Measurements from ENCODE around the gene CRABP2. TPM values are rescaled to one million over a fixed set of nuclear protein-coding genes. Genes with fewer than 3 reads are reported as not detected.
A peak's percentile ranks its signal among the peaks of the same experiment; 100 is the strongest.

CRABP2 gene
- polyA plus RNA-seq, 2 of the 4 experiments (the other 2 are of a cell fraction), result 1.7 to 15.6 TPM

DNA sequence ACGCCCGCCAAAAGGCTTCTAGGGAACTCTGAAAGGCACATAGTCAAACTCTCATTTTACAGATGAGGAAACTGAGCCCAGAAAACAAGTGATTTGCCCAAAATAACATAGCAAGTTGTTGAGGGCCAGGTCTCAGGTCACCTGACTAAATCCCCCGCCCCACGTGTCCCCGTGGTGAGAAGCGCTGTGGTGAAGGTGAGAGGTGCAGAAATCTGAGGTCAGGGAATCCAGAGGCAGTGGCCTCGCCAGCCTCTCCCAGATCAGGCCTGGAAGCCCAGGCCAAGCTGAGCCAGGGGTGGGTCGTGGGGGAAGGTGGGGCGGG is 41.0 kb upstream of the CRABP2 start:
- DNase-seq (ENCODE audit: low read depth in 1 of 2, low spot score in 1 of 2) (no peak), ATAC-seq (no peak), FAIRE-seq (no peak)
- 48% methylated on average over 6 of the region's 9 CpGs for WGBS (ENCODE audit: missing lambda C conversion rate)
- H3K4me1 ChIP-seq, result peaks cover 52% of the 10 kb centered on the region
- H3K9me3 ChIP-seq, result no peaks in the 10 kb centered on the region
- POLR2A ChIA-PET, result interaction anchor here (1.0 to 3.1 kb wide), 3 partner anchors 18 to 21 kb away, joined by 7 to 21 read pairs (median 7); partner anchors contain the start of genes ISG20L2, METTL25B and PRCC
- H3K4me3 ChIP-seq, result peak overlapping the region; percentile 92
- H3K4me2 ChIP-seq, result peak overlapping the region; percentile 92
- H3K27ac ChIP-seq, result peak overlapping the region; percentile 99 to 100
- TF ChIP-seq USF2 (IDR thresholded peaks at IDR 0.05), result peak; percentile 92
- TF ChIP-seq EP300 (IDR thresholded peaks at IDR 0.05), result no peak
- CTCF ChIA-PET, result interaction anchor here (0.6 to 10.5 kb wide), 4 partner anchors 12 to 87 kb away, joined by 3 to 130 read pairs (median 6); partner anchors contain the start of genes ISG20L2 and METTL25B

DNA sequence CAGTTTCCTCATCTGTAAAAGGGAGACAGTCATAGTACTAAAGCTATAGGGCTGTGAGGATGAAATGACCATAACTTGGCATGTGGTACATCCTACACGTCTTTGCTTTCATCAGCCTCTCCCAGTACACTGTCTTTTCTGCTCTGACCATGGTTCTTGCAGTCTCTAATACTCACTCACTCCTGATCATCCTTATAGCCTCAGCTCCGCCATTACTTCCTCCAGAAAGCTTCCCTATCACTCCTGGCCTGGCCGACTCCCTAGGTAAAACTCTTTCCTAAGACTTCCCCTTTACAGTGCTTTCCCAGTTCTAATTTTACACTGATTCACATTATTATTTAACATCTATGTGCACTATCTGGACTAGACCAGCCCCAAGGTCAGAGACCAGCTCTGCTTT is 40.5 kb upstream of the CRABP2 start:
- H3K4me2 ChIP-seq, result peak overlapping the region; percentile 92
- no peak for FAIRE-seq
- TF ChIP-seq JUN (IDR thresholded peaks at IDR 0.05) (no peak), ZSCAN20 (CRISPR knock-in tag; IDR thresholded peaks at IDR 0.05) (no peak), USF2 (IDR thresholded peaks at IDR 0.05) (no peak), ZNF302 (CRISPR knock-in tag; IDR thresholded peaks at IDR 0.05) (no peak), CHD4 (IDR thresholded peaks at IDR 0.05; ENCODE audit: borderline replicate concordance) (no peak), NR3C1 (IDR thresholded peaks at IDR 0.05) (no peak), CBX8 (IDR thresholded peaks at IDR 0.05) (no peak), HOXB5 (CRISPR knock-in tag; IDR thresholded peaks at IDR 0.05) (no peak), MYC (IDR thresholded peaks at IDR 0.05; ENCODE audit: borderline replicate concordance, low read length) (no peak), KDM1A (IDR thresholded peaks at IDR 0.05; ENCODE audit: low read depth) (no peak), ESRRA (IDR thresholded peaks at IDR 0.05; ENCODE audit: borderline replicate concordance, low read length) (no peak)
- TF ChIP-seq, protein P1, sequence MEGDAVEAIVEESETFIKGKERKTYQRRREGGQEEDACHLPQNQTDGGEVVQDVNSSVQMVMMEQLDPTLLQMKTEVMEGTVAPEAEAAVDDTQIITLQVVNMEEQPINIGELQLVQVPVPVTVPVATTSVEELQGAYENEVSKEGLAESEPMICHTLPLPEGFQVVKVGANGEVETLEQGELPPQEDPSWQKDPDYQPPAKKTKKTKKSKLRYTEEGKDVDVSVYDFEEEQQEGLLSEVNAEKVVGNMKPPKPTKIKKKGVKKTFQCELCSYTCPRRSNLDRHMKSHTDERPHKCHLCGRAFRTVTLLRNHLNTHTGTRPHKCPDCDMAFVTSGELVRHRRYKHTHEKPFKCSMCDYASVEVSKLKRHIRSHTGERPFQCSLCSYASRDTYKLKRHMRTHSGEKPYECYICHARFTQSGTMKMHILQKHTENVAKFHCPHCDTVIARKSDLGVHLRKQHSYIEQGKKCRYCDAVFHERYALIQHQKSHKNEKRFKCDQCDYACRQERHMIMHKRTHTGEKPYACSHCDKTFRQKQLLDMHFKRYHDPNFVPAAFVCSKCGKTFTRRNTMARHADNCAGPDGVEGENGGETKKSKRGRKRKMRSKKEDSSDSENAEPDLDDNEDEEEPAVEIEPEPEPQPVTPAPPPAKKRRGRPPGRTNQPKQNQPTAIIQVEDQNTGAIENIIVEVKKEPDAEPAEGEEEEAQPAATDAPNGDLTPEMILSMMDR (IDR thresholded peaks at IDR 0.05), result no peak
- no peak for DNase-seq (ENCODE audit: low read depth in 1 of 2, low spot score in 1 of 2)
- CTCF ChIA-PET, result interaction anchor here (0.6 to 10.5 kb wide), 7 partner anchors 12 to 146 kb away, joined by 3 to 130 read pairs (median 4); partner anchors contain the start of genes ISG20L2 and METTL25B
- no peak for ATAC-seq
- 78% methylated on average over 3 of the region's 3 CpGs for WGBS (ENCODE audit: missing lambda C conversion rate)
- POLR2A ChIA-PET, result interaction anchor here (1.0 to 3.1 kb wide), 3 partner anchors 18 to 21 kb away, joined by 7 to 21 read pairs (median 7); partner anchors contain the start of genes ISG20L2, METTL25B and PRCC
- H3K4me1 ChIP-seq, result peaks cover 53% of the 10 kb centered on the region
- H3K9me3 ChIP-seq, result no peaks in the 10 kb centered on the region
- peak overlapping the region; percentile 99 to 100 for H3K27ac ChIP-seq
- peak overlapping the region; percentile 92 for H3K4me3 ChIP-seq

DNA sequence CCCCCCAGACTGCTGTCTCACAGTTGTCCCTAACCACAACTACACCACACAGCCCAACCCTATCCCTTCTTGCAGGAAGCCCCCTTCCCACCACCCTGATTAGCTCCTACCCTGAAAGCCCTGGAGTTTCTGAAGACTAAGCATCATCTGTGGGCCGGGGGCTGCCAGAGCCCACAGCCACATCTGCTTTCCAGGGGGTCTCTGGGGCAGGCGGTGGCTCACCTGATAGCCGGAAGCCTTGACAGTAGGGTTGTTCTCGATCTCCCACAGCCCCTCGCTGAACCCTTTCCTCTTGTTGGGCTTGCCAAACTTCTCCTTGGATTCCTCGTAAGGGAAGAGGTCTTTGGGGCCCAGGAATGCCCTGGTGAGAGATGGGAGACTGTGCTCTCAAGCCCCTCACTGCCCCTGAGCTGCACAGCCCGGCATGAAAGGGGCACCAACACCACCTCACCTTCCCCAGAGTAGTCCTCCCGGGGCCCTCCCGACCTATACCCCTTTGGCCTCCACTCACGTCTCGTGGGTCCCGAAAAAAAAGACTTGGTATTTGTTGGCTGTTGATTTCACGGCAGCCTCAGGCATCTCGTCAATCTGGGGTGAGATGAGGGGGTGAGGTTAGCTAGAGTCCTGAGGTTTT is 39.5 kb upstream of the CRABP2 start:
- peak overlapping the region; percentile 92; the same call in 2 of the 3 replicates for H3K4me2 ChIP-seq
- H3K27ac ChIP-seq, result peak overlapping the region; percentile 99 to 100; a peak in 3 of 6 replicates
- ChIA-PET CTCF (interaction anchor here (0.9 to 10.5 kb wide), 5 partner anchors 19 to 147 kb away, joined by 3 to 130 read pairs (median 5); partner anchors contain the start of genes ISG20L2 and METTL25B), POLR2A (interaction anchor here (0.7 kb wide), 1 partner anchor 188 kb away, joined by 4 read pairs; no protein-coding TSS in a partner anchor)
- H3K4me1 ChIP-seq, result peaks cover 53% of the 10 kb centered on the region
- ATAC-seq (no peak), FAIRE-seq (no peak), DNase-seq (ENCODE audit: low read depth in 1 of 2, low spot score in 1 of 2) (no peak)
- H3K4me3 ChIP-seq, result no peak overlapping the region
- H3K9me3 ChIP-seq, result no peaks in the 10 kb centered on the region
- 83% methylated on average over 14 of the region's 14 CpGs for WGBS (ENCODE audit: missing lambda C conversion rate)
- TF ChIP-seq POLR2A (IDR thresholded peaks at IDR 0.05; ENCODE audit: low read length) (no peak), HOXB13 (CRISPR knock-in tag; IDR thresholded peaks at IDR 0.05; ENCODE audit: low read depth) (no peak), MYC (IDR thresholded peaks at IDR 0.05; ENCODE audit: borderline replicate concordance, low read length) (no peak), RNF2 (IDR thresholded peaks at IDR 0.05; ENCODE audit: borderline replicate concordance, low read depth) (no peak), RCOR1 (IDR thresholded peaks at IDR 0.05; ENCODE audit: low read depth, low read length) (no peak), SMC3 (IDR thresholded peaks at IDR 0.05) (no peak), CBX2 (IDR thresholded peaks at IDR 0.05; ENCODE audit: borderline replicate concordance, low read depth) (no peak), MAZ (IDR thresholded peaks at IDR 0.05; ENCODE audit: borderline replicate concordance, low read depth, low read length) (no peak), TP53 (CRISPR knock-in tag; IDR thresholded peaks at IDR 0.05) (no peak), JUN (IDR thresholded peaks at IDR 0.05) (no peak; a peak in 1 of 5 replicates), FOSL2 (IDR thresholded peaks at IDR 0.05) (no peak), FOSL2 (CRISPR knock-in tag; IDR thresholded peaks at IDR 0.05) (no peak), RARB (CRISPR knock-in tag; IDR thresholded peaks at IDR 0.05) (no peak), GATA3 (IDR thresholded peaks at IDR 0.05; ENCODE audit: borderline replicate concordance) (no peak), EHF (CRISPR knock-in tag; IDR thresholded peaks at IDR 0.05) (no peak), PHF8 (IDR thresholded peaks at IDR 0.05; ENCODE audit: borderline replicate concordance, low read depth) (no peak), FOXS1 (CRISPR knock-in tag; IDR thresholded peaks at IDR 0.05) (no peak), HDAC2 (IDR thresholded peaks at IDR 0.05) (no peak), CHD2 (IDR thresholded peaks at IDR 0.05; ENCODE audit: low read length, partially characterized antibody) (no peak)
- TF ChIP-seq, protein P2, sequence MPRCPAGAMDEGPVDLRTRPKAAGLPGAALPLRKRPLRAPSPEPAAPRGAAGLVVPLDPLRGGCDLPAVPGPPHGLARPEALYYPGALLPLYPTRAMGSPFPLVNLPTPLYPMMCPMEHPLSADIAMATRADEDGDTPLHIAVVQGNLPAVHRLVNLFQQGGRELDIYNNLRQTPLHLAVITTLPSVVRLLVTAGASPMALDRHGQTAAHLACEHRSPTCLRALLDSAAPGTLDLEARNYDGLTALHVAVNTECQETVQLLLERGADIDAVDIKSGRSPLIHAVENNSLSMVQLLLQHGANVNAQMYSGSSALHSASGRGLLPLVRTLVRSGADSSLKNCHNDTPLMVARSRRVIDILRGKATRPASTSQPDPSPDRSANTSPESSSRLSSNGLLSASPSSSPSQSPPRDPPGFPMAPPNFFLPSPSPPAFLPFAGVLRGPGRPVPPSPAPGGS (IDR thresholded peaks at IDR 0.05), result no peak
